Cardiac fibroblast (primary cell): Measurements from ENCODE around the gene GMEB2.

ENCODE experiments used
- DNase-seq, 2 donors: peaks; one replicate each; pipeline versions ENCODE4 v3.0.0 to v3.0.0-alpha.2; 2010; ENCODE audit warnings: low read depth in 2 of 2
- H3K4me3 ChIP-seq, 2 donors: replicated peaks in 1 of 2; 1 replicate in 1 of 2; 2 replicates in 1 of 2; pipeline ENCODE4 v1.5.1; 2011; ENCODE audit warnings: low read depth in 2 of 2, low read length in 2 of 2, mild to moderate bottlenecking in 2 of 2, moderate library complexity in 1 of 2
- TF ChIP-seq, protein P1 (sequence below): IDR thresholded peaks from one replicate; pipeline ENCODE4 v1.5.1; 2011; ENCODE audit warnings: low read depth, mild to moderate bottlenecking, low read length, inconsistent platforms

GMEB2 gene

DNA sequence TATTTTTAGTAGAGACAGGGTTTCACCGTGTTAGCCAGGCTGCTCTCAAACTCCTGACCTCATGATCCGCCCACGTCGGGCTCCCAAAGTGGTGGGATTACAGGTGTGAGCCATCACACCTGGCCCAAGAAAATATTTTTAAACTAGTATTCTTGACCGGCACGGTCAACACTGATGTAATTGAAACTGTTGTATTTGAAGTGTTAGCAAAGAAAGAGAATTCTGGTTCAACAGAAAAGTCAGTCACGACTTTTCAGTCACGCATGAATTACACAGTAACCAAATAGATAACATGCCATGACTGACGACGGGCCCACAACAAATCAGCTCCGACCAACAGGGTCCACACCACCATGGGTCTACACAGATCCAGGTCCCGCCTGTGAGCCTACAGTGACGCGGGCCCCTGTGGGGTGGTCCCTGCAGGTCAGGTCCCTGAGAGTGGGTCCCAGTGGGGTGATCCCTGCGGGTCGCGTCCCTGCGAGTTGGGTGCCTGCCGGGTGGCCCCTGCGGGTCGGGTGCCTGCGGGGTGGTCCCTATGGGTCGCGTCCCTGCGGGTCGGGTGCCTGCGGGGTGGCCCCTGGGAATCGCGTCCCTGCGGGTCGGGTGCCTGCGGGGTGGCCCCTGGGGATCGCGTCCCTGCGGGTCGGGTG is 1.0 kb downstream of the GMEB2 start:
- H3K4me3 ChIP-seq = peak overlapping the region; percentile 76 to 81
- TF ChIP-seq, protein P1, sequence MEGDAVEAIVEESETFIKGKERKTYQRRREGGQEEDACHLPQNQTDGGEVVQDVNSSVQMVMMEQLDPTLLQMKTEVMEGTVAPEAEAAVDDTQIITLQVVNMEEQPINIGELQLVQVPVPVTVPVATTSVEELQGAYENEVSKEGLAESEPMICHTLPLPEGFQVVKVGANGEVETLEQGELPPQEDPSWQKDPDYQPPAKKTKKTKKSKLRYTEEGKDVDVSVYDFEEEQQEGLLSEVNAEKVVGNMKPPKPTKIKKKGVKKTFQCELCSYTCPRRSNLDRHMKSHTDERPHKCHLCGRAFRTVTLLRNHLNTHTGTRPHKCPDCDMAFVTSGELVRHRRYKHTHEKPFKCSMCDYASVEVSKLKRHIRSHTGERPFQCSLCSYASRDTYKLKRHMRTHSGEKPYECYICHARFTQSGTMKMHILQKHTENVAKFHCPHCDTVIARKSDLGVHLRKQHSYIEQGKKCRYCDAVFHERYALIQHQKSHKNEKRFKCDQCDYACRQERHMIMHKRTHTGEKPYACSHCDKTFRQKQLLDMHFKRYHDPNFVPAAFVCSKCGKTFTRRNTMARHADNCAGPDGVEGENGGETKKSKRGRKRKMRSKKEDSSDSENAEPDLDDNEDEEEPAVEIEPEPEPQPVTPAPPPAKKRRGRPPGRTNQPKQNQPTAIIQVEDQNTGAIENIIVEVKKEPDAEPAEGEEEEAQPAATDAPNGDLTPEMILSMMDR = no peak
- DNase-seq = peak; percentile 25 to 34

DNA sequence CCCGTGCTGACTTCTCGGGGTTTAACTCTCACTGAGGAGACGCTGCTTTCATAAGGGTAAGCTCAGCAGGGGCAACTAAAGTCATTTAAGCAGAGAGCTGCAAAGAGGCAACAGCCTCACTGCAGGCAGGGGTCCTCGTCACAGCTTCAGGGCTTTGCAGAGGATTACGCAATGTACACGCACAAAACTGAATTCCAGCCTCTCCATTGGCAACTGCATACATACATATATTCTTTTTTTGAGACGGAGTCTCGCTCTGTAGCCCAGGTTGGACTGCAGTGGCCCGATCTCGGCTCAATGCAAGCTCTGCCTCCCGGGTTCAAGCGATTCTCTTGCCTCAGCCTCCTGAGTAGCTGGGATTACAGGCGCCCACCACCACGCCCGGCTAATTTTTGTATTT is 2.4 kb downstream of the GMEB2 start:
- DNase-seq = peak; percentile 31 to 70
- TF ChIP-seq, protein P1 = no peak
- no peak overlapping the region for H3K4me3 ChIP-seq

DNA sequence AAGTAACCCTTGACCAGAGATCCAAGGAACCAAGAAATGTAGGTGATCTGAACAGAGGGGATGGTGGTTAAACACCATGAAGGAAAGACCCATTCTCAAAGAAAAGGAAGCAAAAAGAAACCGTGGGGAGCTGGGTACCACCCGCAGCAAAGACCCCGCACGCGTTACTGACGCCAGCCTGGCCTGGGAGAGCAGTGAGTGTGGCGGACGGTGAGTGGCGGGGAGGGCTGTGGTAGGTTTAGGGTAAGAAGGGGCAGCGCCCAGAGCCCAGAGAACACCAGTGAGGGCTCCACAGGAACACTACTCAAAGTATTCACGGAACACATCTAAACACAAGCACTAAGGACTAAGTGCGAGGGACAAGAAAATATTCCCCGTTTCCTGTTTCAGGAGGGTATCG is 4.2 kb downstream of the GMEB2 start:
- no peak overlapping the region for H3K4me3 ChIP-seq
- DNase-seq = no peak
- TF ChIP-seq, protein P1 = no peak

DNA sequence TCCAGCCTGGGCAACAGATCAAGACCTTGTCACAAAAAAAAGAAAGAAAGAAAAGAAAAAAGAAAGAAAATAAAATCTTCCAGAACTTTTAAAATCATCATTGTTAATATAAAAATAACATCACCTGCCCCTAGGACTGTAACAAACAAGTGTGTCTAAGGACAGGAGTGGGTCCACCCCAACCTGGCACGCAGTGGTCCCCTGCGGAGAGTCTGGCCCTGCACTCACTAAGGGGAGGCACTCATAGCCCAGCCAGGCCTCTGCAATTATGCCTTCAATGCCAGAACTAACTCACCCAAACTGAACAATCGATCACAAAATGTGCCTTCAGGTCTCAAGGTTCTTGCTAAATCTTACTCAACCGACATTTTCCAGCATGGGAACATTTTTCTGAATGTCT is 4.8 kb downstream of the GMEB2 start:
- H3K4me3 ChIP-seq = no peak overlapping the region
- TF ChIP-seq, protein P1 = no peak
- DNase-seq = no peak

DNA sequence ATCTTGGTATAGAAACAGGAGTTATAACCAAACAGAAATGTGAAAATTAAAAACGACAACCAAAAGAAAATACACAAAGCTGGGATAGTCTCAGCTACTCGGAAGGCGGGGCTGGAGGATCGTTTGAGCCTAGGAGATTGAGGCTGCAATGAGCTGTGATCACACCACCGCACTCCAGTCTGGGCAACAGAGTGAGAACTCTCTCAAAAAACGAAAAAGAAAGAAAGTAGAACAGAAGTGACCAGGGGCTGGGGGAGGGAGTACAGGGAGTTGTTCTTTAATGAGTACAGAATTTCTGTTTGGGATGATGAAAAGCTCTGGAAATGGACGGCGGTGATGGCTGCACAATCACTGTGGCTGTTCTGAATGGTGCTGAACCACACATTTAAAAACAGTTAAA is 5.9 kb downstream of the GMEB2 start:
- DNase-seq = no peak
- no peak overlapping the region for H3K4me3 ChIP-seq
- TF ChIP-seq, protein P1 = no peak

DNA sequence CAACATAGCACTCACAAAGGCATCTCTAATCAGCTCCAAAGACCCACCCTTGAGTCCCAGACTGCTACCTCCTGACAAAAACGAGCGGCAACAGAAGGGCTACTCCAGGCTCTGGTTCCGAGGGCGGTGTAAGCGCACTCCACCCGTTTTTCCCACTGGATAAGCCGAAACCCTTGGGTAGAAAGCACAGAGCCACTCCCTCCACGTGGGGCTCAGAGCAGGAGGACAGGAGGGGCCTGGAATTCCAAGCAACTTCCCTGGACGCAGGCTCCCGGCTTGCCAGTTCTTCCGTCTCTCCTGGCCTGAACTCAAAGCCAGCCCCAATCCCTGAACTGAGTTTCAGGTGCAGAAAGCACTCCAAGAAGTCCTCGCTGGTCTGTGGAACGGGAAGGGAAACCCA is 7.4 kb downstream of the GMEB2 start:
- TF ChIP-seq, protein P1 = no peak
- H3K4me3 ChIP-seq = no peak overlapping the region
- no peak for DNase-seq

DNA sequence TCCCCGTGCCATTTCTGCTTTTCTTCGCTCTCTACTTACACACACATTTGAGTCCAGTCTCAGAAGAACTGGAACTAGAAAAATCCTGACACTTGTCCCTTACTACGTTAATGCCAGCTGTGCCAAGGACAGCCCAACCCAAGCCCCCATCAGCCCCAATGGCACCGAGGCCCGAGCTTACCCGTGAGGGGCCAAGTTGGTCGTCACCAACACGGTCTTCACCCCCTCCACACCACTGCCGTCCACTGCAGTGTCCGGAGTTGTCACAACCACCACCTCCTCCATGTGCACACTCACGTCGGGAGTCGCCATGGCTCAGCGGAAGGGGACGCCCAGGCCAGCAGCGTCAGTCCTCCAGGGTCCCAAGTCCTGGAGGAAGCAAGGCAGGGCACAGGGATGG is 7.8 kb downstream of the GMEB2 start:
- DNase-seq = no peak
- no peak overlapping the region for H3K4me3 ChIP-seq
- TF ChIP-seq, protein P1 = no peak
